ENCODE measurements around the gene RAB3A.

Gene RAB3A

DNA sequence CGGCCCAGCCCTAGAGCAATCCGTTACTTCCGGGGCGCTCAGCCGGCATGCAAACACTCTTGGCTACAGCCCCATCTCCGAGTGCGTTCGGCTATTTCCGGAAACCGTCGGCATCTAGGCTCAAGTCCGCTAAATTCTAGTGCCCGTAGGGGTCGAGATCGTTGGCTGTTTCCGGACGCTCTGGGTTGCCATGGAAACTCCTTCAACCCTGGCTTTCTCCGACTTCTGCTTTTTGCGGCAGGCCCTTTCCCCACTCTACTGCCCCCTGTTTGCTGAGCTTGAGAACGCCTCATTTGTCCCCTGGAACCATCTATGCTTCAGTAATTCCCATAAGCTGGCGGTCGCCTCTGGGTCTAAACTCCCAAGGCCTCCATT is 51.4 kb downstream of the RAB3A start:
- H3K4me3 ChIP-seq (ENCODE audit: control insufficient read depth, low read depth, low read length), result peak overlapping the region; percentile 43
- DNase-seq (ENCODE audit: low read depth), result peak; percentile 86
- TF ChIP-seq CTCF (IDR thresholded peaks at IDR 0.05; ENCODE audit: control insufficient read depth, insufficient read depth, low read depth, low read length, missing control alignments), result peak; percentile 69

- H3K4me3 ChIP-seq (ENCODE audit: control insufficient read depth, low read depth, low read length), result no peak overlapping the region
- TF ChIP-seq CTCF (IDR thresholded peaks at IDR 0.05; ENCODE audit: control insufficient read depth, insufficient read depth, low read depth, low read length, missing control alignments), result no peak
- DNase-seq (ENCODE audit: low read depth), result no peak
These were observed 52.8 kb downstream of the RAB3A start for GRCh38 chr19:18150776-18151624.

DNA sequence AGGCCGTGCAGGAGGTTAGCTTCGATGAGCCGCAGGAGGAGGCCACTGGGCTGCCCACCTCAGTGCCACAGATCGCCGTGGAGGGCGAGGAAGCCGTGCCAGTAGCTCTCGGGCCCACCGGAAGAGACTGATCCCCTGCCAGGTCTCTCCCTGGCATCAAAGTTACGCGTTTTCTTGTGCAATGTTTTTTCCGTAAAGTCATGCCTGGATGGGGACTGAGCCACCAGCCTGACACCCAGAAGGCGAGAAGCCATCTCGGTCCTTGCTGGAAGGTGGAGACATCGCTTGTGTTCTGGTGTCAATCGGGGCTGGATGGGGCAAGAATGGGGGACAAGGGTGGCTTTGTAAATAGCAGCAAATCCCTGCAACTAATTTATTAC is 54.3 kb downstream of the RAB3A start:
- H3K4me3 ChIP-seq (ENCODE audit: control insufficient read depth, low read depth, low read length), result no peak overlapping the region
- no peak for DNase-seq (ENCODE audit: low read depth)
- TF ChIP-seq CTCF (IDR thresholded peaks at IDR 0.05; ENCODE audit: control insufficient read depth, insufficient read depth, low read depth, low read length, missing control alignments), result no peak

GRCh38 chr19:18147396-18147795 is 56.4 kb downstream of the RAB3A start:
- DNase-seq (ENCODE audit: low read depth), result no peak
- H3K4me3 ChIP-seq (ENCODE audit: control insufficient read depth, low read depth, low read length), result no peak overlapping the region
- TF ChIP-seq CTCF (IDR thresholded peaks at IDR 0.05; ENCODE audit: control insufficient read depth, insufficient read depth, low read depth, low read length, missing control alignments), result no peak
